Stimulated activated CD8-positive, alpha-beta memory T cell treated with anti-CD3 and anti-CD28 coated beads, Interleukin-7, amount 100 ng/mL, for 48 hours (primary cell): ENCODE measurements around the gene UBE2N.
"Not testable (repeated sequence)": the region's sequence is repeated elsewhere in the genome, so short reads cannot be mapped to it uniquely, and the experiment has no call there.

Source experiments
- DNase-seq, 2 donors: peaks; one replicate each; pipeline ENCODE4 v3.0.0-alpha.2; 2020; ENCODE audit warnings: low read depth in 1 of 2; ENCODE audit errors: extremely low read depth in 1 of 2

UBE2N gene

DNA sequence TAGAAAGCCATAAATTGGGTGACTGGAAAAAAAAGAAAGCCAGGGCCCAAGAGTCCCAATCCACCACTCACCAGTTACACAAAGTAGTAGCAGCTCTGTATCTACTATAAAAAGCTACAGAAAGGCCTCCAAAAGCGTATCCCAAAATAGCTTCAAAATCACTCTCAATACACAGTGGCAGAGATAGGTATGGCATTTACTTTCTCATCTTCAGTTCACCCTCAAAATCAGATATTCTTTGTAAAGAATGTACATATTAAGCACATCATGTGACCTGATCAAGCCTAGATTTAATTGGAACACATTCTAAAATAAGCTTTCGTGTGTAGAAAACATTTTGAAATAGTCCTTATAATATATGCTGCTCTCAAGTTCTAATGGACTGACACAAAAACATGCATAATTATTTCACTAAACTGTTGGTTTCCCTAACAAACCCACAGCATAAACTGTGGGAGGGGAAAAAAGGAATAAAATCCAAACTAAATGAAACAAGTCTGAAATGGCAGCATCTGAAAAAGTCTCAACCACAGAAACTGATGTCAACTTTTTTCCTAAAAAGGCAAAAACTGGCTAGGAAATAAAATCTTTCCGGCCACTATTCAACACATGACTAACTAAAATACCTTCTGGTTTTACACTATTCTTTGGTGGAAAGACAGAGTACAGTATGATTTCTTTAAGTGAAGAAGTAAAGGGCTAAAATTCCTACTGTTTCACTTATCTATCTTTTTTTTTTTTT lies 25.9 kb downstream of the UBE2N start:
- DNase-seq, result no peak

DNA sequence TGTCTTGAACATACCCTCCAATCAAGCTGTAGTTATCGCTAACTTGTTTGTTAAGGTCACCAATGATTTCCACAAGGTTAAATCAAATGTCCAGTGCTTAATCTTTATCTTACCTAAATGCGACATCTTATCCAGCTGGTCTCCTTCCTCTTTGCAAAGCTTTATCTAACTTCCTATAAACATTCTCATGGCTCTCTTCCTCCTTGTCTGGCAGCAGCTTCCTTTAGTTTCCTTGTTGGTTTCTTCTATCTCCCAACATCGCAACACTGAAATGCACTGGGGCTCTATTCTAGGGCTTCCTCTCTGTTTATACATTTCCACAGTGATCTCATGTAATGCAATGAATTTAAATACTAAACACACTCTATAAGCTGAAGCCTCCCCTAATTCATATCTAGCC lies 28.7 kb downstream of the UBE2N start:
- DNase-seq, result no peak

DNA sequence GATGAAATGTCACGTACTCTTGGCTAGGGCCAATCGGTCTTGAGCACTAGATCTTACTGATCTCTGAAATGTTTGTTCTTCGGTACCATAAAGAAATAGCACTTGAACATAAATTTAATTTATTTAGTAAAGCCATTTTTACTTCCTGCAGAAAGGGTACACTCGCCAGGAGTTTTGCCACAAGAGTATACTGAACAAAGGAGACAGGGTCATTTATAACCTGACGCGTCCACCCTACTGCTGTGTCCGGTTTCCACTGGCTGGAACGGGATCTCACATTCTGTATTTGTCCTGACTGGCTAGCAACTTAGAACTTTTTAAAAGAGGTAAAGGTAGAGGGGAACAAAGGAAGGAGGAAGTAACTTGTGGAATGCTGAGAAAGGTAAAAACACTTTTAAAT lies 29.4 kb downstream of the UBE2N start:
- not testable (repeated sequence) for DNase-seq

DNA sequence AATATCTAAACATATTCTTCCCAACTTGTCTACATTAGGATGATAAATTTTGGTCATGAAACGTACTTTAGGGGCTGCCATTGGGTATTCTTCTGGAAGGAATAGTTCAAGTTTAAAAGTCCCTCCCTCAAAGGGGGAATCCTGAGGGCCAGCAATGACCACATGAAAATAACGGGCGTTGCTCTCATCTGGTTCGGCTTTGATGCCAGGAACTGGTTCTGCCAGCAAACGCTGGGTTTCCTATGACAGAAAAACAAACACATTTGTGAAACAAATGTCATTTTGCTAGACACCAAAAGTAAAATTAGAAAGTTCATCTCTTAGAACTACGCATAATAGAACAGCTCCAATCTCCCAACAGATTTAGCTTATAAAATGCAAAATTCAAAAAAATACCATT lies 30.7 kb downstream of the UBE2N start:
- DNase-seq, result not testable (repeated sequence)

DNA sequence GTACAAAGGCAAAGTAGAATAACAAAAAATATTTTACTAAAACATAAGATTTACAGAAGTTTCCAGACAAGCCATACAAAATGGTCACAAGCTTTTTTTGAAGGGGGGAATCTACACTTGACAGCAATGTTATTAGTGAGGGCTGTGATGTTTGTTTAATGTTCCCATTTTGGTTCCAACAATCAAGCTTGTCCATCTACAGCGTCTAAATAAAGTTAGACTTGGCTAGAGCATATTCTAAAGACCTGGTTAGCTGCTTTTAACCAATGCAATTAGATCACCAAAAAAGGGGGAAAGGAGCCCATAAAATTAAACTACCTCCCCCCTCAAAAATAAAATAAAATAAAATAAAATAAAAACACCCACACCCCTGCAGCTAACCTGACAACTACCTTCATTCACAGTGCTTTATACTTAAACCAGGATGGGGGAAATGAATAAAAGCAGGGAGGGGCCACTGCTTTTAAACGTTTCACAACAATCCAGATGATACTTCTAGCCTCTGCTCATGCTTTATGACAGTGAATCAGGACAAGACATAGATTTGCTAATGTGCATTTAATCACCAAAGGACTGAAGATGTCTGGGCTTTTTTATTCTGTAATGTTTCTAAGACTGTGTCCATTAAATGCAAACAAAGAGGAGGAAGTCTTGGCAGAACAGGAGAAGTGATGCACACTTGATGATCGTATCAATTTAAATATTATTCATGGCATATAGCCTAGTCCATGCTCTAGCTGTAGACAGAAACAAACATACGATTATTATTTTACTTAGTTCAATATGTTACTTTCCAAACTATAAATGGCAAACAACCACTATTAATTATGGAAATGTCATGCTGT lies 32.2 kb downstream of the UBE2N start:
- DNase-seq, result not testable (repeated sequence)

DNA sequence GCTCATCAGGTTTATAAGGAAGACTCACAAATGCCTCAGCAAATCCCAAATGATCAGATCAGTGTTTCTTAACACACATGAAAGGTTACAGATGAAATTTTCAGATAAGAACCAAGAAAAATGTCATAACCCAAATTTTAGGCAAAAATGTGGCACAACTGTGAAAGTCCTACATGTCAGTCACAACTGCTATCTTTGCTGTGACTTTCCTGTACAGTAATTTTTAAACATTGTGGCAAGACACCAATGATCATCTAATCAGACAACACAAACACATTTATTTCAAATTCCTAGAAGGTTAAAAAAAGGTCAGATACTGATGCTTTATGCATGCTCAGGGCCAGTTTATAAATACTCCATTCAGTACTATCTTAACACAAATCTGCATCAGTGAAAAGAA lies 32.9 kb downstream of the UBE2N start:
- DNase-seq, result no peak

DNA sequence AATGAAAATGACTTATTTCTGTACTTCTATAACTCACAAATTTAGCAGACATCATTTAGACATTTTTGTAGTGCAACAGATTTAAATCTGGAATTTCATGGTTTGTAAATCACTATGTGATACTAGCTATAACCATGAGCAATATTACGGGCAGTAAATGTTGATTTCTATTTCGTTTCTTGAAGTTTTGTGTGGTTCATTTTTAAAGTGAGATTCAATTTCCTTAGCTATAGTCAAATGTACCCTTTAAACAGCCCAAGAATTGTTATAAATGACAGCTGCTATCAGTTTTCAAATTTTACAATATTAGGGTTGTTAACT lies 33.8 kb downstream of the UBE2N start:
- DNase-seq, result no peak

DNA sequence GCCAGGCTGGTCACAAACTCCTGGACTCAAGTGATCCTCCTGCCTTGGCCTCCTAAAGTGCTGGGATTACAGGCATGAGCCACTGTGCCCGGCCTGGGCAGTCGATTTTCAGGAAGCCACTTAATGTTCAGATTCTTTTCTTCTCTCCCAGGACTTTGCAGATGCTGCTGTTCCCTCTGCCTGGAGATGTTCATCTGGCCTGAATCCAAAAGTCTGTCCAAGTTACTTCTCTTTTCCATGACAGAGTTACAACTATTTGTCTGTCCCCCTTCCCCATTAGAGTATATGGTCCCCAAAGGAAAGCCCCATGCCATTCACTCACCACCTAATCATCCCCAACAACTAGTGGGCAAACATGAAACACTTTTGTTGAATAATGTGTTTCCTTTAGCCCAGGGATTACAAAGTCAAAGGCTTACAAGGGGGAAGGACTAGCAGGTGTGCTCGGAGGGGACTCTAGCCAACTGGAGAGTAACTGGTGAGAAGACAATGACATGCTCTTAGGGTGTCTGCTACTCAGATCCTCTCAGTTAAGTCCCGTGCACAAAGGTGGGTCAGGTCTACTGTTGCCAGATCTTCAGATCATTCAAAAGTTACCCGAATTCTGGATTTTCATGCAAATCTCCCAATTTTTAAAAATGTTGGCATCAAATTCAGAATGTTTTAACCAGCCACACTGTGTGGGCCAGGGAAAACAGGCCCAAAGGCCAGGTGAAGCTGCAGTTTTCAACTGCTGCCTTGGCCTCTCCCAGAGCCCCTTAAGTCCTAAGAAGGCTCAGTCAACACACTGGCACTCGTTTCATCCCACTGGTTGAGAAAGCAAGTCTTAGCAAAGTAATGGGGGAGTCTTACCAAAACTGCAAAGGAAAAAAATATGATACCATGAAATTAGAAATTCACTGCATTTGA lies 34.4 kb downstream of the UBE2N start:
- no peak for DNase-seq

DNA sequence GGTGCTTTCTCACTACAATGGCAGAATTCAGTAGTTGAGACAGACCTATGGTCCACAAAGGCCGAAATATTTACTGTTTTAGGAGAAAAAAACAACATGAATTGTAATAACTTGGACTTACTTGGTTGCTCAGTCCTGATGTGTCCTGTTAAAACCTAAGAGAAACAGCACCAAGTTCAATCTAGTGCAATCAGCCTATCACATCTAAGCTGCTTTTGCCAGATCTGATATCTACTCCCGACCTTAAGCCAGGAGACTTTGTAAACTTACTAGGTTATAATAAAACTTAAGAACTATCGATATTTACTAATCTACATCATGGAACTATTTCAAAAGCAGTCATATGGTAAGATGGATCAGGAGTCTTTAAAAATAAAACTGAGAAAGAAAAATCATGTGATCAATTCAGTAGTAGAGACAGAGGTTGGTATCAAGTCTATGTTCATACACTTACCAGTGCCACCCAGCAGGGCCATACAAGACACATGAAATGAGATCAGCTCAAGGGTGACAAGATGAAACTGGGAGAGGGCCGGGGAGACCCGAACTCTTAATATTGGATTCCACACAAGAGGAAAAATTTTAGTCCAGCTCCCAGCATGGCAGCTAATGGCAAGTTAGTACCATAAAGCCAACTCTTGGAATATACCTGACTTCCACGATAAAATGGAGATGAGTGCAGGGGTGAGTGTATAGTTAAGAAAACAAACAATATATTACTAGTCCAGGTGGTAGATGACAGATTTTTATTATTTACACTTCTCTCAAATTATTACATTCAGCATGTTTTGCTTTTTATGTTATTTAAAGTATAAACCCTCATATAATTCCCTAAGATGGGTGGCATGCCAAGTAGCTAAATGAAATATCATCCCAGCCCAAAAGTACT lies 36.5 kb downstream of the UBE2N start:
- DNase-seq, result no peak

DNA sequence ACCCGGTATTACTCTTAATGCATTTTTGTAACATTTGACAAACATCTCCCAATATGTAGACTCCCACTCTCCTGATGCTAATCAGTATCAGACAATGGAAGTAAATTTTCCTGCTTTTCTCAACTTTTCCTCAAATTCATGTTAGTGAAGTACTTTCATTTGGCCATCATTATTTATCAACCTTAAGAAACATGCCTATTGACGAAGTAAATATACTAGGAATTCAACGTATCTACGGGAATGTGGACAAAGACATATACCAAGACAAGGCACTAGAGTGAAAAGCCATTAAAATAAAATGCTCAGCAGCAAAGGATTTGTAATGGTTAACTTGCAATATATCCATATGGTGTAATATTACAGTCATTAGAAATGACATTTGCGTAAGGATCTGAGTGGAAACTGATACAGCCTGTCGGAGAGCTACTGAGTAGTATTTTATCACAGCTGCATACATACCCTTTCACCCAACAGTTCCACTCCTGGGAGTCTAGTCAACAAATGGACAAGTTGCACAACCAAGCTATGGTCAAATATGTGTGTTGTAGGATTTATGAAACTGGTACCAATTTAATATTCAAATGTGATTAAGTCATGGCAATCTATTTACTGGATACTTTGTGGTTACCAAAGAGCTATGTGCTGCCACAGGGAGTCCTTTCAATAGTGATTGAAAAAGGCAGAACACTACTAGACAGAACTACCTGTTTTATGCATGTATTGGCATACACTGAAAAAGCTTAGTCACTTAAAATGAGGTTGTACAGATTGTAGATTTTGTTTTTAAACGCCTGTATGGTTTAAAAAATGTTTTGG lies 37.6 kb downstream of the UBE2N start:
- no peak for DNase-seq

DNA sequence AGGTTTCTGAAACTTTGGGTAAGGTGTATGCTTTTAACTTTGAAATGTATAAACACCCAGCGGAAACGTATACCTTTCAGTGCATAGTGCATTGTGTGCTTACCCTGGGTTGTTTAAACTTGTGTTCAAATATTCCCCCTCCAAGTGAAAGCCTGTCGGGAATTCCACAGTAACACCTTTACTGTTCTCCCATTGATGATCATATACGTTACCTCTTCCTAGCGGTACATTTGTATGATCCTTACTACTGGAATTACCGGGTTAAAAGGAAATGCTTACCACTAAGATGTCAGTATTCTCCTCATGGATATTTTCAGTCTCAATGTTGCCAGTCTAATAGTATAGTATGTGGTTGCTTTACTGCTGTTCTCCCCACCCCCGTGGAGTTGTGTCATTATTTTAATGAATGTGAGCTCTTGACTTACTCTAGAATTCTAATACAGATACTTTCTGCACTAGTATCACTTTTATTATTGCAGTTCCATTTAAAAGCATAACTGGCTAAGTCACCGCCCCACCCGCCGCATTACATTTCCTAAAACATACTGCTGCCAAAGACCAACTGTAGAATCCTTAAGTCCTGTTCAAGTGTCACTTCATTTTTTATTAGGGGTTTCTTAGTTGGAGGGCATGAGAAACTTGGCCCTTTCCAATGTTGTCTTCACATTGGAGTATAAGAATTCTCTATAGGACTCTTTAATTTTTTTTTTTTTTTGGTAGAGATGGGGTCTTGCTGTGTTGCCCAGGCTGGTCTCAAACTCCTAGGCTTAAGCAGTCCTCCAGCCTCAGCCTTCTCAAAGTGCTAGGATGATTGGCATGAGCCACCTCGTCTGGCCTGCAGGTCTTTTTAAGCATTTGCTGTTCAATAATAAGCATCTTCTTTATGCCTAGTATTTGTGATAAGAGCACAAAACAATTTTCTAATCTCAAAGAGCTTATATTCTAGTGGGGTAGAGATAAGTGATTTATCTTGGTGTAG lies 39.1 kb downstream of the UBE2N start:
- peak in 1 of 2 donors; percentile 9 for DNase-seq

DNA sequence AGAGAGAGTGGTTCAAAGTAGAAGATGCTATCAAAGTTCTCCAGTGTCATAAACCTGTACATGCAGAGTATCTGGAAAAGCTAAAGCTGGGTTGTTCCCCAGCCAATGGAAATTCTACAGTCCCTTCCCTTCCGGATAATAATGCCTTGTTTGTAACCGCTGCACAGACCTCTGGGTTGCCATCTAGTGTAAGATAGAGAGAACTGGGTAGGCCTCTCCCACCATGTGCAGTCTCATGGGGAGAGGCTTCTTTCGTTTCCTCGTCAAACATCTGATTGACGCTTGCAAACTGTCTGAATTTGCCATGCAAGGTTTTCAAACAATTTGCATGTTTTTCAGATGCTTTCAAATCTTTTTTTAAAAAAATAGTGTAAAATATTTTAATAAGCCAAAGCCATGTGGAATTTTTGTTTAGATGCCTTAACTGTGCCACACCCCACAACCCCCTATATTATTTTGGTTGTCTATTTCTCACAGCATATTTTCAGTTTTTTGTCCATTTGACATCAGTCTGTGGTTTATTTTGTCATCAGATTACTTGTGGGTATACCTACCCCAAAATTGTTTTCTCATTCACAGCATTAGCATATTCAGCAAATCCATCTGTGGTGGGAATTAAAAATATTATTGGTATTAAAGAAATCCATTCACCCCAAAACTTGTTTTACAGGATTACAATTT lies 42.4 kb downstream of the UBE2N start:
- DNase-seq, result not testable (repeated sequence)

DNA sequence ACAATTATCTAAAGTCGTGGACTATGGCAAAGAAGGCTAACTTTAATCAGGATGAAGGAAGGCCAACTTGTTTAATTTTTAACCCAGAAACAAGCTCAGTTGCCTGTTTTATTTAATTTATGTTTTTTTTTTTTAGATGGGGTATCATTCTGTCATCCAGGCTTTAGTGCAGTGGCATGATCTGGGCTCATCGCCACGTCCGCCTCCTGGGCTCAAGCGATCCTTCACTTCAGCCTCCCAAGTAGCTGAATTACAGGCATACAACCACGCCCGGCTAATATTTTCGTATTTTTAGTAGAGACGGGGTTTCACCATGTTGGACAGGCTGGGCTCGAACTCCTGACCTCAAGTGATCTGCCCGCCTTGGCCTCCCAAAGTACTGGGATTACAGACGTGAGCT lies 44.3 kb downstream of the UBE2N start:
- no peak for DNase-seq

DNA sequence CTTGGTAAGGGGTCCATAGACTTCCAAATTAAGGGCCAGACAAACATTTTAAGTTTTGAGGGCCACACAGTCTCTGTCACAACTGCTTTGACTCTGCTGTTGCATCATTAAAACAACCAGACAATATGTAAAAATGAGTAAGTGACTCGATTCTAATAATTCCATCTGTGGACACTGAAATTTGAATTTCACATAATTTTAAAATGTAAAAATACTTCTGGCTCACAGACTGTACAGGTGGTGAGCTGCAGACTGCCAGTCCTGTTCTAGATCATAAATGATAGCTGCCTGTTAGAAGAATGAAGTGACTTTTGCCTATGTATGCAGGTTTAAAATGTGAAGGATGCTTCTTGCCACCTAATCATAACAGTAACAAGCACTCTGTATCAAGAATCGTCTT lies 48.3 kb downstream of the UBE2N start:
- DNase-seq, result no peak

DNA sequence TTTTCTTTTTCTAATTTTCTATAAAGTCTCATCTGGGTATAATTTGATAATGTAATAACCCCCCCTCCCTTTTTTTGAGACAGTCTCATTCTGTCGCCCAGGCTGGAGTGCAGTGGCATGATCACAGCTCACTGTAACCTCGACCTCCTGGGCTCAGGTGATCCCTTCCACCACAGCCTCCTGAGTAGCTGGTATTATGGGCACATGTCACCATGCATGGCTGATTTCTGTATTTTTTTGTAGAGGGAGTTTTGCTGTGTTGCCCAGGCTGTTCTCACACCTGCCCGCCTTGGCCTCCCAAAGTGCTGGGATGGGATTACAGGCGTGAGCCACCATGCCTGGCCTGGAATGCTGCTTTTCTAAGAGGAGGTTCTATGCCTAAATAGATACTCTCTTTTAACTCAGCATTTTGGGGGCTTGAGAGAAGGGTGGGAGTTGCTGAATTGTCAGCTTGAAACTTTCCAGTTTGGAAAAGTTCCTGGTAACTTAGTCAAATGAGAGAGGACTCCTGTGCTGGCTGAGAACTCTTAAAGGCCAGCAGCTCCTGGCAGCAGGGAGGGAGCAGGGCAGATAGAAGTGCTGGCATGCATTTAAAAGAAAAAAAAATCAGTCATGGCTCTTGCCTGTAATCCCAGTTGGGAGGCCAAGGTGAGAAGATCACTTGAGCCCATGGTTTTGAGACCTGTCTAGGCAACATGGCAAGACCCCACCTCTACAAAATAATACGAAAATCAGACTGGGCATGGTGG lies 51.0 kb downstream of the UBE2N start:
- DNase-seq, result no peak

DNA sequence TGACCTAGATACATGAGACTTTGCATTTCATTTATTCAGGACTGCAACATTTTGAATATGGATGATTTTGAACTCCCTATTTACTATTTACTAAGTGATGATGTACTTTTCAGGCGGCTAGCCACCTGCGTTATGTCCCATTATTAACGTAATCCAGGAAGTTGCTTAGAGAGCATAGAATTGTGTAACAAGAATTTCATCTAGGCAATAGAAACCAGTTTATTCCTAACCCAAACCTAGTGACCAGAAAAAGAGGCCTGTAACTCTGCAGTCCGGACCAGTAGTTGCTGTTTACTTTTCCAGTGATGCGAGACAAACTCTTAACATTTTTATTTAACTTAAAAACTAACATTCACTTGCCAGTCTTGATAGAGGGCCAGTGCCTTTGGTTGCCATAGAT lies 51.7 kb downstream of the UBE2N start:
- DNase-seq, result no peak

DNA sequence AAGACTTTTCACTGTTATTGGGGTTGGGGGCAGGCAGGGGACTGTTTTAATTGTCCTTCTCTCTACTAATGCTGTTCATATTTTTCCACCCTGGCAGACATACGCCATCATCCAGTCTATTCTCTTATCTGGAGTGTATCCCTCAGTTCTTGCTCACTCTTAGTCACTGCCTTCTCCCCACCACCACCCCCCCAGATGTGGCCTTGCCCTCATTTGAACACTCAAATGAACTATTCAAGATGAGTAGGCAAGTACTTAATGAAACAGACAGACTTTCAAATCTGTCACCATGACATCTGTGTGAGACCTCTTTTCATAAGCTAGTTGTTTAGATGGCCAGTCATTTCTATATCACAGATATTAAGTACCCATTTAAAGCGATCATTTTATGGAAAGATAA lies 54.0 kb downstream of the UBE2N start:
- DNase-seq, result peak; percentile 30 to 68
